Measurements from ENCODE around the gene ACOX3.
"Not testable (repeated sequence)": the region's sequence is repeated elsewhere in the genome, so short reads cannot be mapped to it uniquely, and the experiment has no call there.

ACOX3 gene

DNA sequence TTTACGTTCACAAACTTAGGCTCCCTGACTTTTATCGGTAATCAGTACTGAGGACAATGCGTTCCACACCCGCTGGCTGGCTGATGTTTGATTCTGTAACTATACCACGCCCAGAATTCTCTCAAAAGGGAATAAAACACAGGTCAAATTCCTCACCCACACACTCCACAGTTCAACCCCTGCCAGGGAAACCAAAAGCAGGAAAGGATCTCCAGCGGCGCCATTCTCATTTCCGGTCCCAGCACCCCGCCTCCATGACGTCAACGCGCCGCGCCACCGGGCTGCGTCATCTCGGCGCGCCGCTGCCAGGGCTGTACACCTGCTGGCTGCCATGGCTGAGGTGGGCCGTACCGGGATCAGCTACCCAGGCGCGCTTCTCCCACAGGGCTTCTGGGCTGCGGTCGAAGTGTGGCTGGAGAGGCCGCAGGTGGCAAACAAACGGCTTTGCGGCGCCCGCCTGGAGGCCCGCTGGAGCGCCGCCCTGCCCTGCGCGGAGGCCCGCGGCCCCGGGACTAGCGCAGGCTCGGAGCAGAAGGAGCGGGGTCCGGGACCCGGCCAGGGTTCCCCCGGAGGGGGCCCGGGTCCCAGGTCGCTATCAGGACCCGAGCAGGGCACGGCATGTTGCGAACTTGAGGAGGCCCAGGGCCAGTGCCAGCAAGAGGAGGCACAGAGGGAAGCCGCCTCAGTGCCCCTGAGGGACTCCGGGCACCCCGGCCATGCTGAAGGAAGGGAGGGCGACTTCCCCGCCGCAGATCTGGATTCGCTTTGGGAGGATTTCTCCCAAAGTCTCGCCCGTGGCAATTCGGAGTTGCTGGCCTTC is at the start of gene ACOX3, which contains the start of gene TRMT44:
Gene ACOX3, minus strand, starts transcription at position 232 of the 820 bp plus-strand sequence. CDS start 24,202 bp downstream, outside the sequence.
Gene TRMT44, plus strand, starts transcription at position 286 of the 820 bp plus-strand sequence. Its CDS starts 46 bp downstream, at position 332.
- DNase-seq (ENCODE audit: low read depth in 2 of 2) = peak; percentile 86 to 92

DNA sequence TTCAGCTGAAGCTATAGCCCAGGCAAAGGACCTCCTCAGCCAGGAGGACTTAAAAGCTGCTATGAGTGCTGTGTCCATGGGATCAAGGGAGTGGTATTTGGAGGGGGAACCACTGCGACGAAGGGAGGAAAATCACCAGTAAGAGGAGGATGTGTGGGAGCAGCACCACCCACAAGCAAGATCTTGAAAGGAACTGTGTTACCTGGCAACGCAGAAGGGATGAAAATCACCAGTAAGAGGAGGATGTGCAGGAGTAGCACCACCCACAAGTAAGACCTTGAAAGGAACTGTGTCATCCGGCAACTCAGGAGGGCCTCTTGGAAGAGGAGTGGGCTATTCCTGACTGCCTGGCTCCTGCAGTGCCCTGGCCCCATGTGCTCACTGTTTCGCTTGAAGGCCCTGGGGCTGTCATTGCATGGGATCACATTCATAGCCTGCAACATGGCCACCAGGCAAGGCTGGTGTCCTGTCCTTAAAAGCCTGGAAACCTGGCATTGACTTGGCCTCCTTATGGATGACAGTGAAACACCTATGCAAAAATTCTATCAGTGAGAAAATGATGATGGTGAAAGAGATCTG is 48.4 kb upstream of the ACOX3 start:
- no peak for DNase-seq (ENCODE audit: low read depth in 2 of 2)

DNA sequence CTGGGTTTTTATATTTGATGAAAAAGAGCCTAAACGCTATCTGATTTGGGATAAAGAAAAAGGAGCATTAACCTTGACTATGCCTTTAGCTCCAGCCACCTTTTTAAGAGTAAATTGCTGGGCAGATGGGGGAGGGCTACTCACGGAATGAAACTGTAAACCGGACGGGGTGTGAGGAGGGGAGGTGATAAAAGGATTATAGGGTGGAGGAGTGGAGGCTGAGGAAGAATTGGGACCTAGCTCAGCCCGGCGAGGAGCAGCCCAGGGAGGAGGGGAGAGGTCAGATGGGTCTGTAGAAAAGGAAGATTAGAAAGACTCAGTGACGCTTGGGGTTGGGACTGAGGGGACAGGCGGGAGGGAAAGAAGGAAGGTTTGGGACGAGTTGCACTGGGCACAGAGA is 46.1 kb upstream of the ACOX3 start:
- DNase-seq (ENCODE audit: low read depth in 2 of 2) = not testable (repeated sequence)

DNA sequence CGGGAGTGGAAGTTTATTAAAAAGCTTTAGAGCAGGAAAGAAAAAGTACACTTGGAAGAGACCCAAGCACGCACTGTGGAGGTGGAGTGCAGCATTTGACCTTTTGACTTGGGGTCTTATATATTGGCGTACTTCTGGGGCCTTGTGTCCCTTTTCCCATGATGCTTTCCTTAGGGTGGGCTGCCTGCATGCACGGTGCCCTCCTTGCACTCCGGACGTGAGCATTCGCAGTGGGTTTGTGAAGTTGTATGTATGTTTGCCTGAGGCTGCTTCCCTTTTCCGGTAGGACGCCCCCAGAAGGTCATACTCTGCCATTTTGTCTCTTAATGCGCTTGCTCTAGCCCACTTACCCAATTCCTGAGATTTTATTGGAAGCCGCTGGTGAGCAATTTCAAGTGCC is 39.7 kb upstream of the ACOX3 start:
- DNase-seq (ENCODE audit: low read depth in 2 of 2) = no peak

DNA sequence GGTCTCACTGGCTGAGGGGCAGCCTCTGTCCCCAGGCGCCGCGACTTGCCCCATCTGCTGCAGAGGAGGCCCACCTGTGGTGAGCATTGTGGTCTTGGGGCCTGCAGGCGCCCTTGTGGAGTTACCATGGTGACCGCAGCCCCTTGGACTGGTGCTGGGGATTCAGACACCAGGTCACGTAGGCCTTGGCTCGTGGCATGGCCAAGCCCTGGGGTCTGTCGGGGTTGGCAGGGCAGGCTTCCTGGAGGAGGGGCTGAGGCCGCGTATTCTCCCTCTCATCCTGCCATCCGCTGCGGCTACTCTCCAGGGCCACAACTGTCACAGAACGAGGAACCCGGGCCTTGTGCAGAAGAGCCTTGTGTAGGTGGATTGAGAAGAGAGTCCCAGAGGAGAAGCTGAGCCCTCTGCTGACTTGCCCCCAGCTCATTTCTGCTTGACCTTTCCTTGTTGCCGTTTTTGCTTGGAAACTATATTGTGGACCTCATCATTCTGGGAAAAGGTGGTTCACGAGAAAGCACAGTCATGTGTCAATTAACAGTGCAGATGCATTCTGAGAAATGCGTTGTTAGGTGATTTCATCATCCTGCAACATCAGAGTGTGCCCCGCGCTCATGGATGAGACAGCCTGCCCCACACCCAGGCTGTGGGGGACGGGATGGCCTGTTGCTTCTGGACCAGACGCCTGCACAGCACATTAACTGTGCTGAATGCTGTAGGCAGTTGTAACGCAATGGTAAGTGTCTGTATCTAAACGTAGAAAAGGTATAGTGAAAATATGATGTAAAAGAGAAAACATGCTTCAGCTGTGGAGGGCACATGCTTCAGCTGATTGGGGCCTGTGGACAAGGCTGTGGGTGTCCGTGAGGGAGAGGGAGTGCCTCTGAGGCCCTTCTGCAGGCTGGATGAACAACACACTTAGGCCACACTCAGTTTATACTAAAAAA is 38.5 kb upstream of the ACOX3 start:
- DNase-seq (ENCODE audit: low read depth in 2 of 2) = no peak

DNA sequence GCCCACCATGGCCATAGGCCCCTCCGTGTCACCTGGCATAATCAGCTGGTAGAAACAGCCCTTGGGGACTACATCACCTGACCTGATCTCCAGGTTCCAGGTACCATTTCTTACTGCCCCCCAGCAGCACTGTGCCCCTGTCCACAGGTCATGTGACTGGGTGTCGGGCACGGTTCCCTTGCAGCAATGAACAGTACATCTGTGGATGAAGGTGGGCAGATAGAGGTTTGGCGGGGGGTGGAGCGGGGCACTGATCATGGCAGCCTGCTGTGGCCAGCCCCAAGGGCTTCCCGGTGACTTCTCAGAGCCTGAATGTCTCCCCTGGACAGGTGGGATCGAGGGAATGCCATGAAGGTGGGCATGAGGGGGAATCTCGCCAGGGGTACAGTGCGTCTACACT is 37.8 kb upstream of the ACOX3 start:
- no peak for DNase-seq (ENCODE audit: low read depth in 2 of 2)

DNA sequence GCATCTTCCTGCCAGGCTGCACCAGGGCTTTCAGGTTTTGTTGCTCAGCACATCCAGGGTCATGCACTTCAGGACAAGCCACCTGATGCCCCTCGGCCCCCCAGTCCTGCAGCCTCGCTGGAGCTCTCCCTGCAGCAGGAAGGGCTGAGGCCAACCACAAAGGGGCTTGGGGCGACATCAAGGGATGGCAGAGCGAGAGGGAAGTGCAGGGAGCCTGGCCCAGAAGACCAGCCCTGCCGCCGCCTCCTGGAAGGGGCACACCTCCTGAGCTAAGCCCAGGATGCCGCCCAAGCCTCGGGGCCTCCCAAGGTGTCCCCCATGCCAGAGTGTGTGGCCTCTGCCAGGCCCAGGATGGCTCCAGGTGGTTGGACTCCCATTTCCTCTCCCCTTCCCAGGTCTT is 37.2 kb upstream of the ACOX3 start:
- DNase-seq (ENCODE audit: low read depth in 2 of 2) = no peak

DNA sequence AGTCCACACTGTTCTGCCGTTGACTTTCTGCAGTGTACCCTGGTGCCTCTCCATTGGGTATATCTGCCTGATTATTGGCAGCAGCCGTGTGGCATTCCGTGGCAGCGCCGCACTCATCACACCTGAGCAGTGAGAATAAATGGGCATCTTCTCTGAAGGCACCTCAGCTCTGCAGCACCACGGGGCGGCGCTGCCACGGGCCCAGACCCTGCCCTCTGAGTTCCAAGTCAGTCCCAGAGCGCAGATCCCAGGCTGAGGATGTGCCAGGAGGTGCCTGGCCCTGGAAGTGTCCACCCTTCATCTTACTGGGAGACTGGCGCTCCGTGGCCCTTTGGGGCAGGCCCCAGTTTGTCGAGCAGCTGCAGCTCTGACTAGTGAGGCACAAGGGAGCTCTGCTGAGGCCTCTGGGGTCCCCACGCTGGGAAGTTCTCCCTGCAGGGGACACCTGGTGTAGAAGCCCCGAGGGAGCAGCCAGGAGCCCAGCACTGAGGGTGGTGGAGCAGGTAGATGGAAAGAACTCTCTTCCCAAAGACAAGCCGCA is 36.6 kb upstream of the ACOX3 start:
- DNase-seq (ENCODE audit: low read depth in 2 of 2) = no peak

DNA sequence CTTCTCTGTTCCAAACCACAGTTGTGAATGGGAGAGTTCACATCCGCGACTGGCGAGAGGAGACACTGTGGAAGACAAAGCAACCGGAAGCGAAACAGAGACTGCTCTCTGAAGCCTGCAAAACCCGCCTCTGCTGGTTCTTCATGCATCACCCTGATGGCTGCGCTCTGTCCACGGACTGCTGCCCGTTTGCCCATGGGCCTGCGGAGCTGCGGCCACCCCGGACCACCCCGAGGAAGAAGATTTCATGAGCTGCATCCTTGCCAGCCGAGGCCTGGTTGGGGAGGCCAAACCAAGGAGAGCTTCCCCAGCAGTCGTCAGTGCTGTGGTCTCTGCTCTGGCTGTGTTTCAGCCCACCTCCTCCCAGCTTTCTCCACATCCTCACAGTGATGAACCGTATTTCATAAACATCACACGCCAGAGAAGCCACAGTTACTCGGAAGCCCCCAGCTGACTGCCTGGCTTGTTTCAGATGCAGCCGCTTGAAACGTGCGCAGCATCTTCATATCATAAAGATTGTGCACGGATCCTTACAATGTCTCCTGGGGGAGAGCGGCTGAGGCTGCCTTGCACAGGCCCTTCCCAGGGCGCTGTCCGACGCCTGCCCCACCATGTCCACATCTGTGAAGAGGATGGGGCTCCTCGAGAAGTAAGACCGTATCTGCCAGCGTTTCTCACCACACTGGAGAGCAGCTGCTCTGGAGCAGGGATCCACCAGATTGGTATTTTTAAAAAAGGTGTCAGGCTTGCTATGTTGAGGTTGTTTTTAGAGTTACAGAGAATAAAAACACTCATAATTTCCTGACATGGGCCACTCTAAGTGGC is 35.4 kb upstream of the ACOX3 start:
- no peak for DNase-seq (ENCODE audit: low read depth in 2 of 2)

DNA sequence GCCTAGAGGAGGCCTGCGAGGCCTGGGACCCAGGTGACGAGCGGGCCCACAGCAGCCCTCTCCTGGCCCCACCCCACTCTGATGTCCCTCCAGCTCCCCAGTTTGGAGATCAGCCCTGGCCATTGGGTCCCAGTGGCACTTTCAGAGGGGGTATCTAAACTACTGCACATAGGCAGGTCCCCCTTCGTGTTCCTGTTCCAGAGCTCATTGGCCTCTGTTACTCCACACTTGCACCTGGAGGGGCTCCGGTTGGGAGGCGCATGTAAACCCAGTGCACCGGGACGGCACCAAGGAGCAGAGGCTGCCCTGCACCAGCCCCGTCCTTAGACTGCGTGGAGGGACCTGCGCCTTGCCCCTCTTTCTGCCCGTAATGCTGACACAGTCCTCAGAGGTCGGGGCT is 34.3 kb upstream of the ACOX3 start:
- no peak for DNase-seq (ENCODE audit: low read depth in 2 of 2)

DNA sequence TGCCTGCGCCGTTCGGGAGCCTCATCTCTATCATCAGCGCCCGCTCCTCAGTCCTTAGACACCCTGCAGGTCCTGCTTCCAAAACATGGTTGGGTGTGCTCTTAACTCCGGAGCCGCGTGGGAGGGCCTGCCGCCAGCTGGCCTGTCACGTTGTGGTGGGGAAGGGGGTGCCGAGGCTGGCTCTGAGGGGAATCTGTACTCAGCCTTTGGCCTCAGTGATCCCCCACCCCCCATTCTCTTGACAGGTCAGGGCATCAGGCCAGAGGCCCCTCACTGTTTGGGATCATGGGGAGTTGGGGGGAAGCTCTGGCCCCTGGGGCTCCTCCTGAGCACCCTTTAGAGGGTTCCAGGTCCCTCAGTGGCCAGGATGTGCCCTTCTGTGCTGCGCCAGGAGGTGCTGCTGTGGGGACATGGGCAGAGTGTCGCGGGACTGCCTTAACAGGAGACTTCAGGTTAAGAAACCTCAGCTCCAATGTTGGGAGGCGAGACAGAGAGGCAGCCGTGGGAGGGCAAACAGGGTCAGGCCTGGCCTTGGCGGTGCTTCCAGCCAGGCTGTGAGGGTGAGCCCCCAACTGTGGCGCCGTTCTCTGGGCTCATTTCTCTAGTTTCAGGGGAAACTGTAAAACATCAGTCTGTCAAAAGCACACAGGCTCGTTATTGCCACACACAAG is 33.5 kb upstream of the ACOX3 start:
- DNase-seq (ENCODE audit: low read depth in 2 of 2) = no peak

DNA sequence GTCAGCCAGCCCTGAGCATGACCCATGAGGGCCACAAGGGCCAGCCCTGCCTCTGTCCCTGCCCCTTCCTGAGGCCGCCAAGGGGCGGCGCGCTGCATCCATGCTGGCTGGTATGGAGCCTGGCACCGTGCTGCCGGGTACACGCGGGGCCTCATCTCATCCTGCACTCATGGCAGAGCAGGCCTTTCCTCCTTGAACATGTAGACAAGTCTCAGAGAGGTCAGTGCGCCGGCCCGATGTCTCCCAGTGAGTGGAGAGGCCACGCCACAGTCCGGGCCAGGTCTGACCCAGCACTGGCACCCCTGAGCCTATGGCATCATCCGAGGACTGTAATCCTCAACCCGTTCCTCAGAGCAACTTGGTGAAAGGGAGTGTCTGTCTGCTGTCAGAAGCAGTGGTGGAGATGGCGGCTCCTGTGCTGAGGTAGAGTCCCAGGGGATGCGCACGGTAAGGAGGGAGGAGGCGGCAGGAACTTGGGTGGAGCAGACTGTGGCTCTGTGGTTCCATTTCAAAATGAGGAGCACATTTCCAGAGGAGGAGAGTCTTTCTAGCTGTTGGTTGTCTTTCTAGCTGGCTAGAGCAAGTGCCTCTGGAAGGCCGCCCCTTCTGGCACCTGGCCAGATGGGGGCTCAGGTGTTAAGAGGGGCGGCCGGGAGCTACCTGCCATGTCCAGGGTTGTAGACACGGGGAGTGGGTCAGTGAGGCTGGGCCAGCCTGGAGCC is 32.8 kb upstream of the ACOX3 start:
- DNase-seq (ENCODE audit: low read depth in 2 of 2) = no peak

DNA sequence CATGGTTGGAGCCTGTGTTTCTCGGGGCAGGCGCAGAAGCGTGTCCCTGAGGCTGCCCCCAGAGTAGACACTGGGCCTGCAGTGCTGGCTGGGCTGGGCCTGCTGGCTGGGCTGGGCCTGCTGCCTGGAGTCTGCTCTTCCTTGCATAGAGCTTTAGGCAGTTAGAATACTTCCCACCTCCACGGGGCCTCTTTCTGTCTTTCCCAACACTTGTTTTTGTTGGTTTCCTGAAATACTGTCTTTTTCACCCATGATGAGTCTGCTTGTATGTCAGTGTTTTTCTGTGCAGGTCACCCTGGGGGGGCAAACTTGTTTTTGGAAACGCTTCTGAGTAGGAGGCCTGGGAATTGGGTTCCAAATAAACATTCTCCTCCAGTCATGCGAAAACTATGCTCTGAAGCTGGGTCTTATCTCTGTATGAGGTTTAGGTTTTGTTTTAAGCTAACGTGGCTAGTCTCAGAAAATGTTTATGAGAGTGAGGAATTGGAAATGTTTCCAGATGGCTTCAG is 32.2 kb upstream of the ACOX3 start:
- no peak for DNase-seq (ENCODE audit: low read depth in 2 of 2)

DNA sequence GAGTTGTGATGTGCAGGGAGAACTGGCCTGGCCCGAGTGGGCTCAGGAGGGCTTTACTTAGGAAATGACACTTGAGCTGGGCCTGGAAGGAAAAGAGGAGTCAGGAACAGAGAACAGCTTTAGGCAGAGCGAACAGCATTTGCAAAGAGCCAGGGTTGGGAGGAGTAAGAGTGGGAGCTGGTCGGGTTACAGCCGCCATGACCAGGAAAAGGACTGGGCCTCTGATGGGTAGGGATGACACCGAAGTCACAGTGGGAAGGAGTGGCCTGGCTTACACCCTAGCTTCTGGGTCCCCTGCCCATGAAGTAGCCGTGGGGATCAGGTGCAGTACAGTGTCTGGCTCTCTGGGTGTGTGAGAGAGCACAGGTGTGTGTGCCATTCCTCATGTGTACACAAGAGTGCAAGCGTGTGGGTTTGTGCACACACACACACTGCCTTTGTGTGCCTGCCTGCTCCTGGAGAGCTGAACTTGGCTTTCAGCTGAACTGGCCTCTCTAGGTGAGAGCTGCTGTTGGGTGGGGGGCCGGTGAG is 31.7 kb upstream of the ACOX3 start:
- DNase-seq (ENCODE audit: low read depth in 2 of 2) = no peak

DNA sequence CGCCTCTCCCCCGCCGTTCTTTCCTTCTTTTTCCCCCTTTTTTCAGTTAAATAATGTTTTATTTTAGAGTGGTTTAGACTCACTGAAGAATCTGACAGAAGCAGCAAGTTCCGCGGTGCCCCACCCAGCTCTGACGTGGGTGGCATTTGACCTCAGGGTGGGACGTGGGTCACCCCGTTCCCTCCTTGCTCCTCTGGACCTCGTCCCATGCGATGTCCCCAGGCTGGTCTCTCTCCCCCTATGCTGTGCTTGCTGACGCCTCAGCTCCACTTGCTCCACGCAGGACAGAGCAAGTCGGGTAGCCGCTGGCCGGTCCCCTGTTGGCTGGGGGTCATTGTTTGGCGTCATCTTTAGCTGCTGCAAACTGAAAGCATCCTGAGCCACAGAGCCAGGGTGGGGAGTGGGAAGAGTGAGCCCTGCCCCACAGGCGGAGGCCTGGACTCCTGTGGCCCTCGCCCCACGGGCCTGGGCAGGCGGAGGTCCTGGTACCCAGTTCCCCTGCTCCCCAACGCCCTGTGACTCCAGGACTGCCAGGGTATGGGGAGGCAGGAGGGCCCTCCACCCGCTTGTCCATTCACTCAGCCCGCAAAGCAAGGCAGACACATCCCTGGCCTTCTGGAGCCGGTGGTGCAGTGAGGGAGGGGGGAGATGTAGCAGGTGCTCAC is 30.8 kb upstream of the ACOX3 start:
- no peak for DNase-seq (ENCODE audit: low read depth in 2 of 2)

DNA sequence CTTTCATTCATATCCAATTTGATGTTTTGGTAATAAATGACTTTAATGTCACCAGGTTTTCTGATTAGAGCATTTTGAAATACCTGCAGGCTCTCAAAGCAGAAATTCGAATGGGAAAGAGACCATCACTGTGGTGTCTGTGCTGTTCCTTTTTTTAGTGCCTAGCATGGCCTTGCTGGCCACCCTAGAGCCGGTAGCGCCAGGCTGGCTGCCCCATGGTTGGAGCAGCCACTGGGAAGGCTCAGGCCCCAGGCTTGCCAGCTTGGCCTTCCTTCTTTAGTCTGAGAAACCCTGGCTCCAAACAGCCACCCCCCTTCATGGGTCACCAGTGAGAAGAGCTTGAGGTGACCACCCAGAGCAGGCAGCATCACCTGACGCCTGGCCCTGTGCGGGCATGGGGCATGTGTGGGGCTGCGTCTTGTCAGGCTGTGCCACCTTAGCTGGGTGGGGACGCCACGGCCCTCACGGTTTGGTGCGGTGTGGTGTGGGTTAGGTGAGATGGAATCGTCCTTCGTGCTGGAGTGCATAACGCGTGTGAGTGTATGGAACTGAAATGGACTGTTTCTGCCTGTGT is 30.0 kb upstream of the ACOX3 start:
- DNase-seq (ENCODE audit: low read depth in 2 of 2) = no peak

DNA sequence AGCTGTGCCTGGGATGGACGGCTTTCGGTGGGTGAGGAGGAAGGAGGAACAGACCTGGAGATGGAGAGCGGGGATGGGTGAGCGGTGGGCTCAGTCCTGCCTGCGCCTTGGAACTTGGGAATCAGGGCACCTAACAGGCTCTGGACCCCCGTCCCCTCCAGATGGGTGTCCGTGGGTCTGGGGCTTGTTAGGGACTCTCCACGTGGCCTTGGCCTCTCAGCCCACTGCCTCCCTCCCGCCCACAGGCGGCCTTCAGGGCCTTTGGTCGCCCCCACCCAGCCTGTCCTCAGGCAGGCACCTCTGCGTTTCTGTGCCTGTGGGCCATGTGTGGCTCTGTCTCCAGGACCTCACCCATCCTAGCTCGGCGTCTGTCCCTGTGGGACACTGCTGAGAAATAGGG is 29.0 kb upstream of the ACOX3 start:
- DNase-seq (ENCODE audit: low read depth in 2 of 2) = no peak

DNA sequence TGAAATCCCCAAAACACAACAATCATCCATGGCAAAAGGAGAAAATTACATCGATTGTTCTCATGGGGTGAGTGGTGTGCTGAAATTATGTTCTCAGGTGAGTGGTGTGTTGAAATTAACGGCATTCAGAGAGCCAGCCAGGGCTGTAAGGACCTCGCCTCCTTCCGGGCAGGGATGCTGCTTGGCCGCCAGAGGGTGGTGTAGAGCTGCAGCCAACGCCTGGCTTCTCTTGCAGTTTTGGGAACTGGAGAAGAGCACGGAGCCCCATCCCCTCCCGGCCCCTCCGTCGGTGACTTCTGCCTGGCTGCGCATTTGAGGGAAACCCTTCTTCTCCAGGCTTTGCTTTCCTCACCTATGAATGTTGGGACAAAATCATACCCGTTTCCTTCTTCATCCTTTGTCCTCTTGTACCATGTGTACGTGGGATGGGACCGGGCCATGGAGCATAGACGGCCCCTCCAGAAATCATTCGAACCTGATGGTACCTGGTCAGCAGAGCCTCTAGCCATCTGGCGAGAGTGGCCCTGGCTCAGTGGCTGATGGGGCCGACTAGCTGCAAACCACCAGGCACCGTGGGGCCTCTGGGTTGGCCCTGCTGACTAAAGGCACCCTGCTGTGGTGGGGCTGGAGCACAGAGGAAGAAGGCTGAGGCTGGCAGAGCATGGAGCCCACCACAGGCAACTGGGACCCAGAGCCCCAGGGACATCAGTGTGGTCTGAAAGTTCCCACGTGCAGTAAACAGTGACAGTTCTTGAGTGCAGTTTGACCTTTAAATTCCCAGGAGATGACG is 28.4 kb upstream of the ACOX3 start:
- peak; percentile 39 to 40 for DNase-seq (ENCODE audit: low read depth in 2 of 2)

Measured in stimulated activated CD8-positive, alpha-beta memory T cell treated with anti-CD3 and anti-CD28 coated beads, Interleukin-2, amount 100 ng/mL, for 48 hours (primary cell).